Measurements from ENCODE around the gene C17orf113.

The C17orf113 gene

DNA sequence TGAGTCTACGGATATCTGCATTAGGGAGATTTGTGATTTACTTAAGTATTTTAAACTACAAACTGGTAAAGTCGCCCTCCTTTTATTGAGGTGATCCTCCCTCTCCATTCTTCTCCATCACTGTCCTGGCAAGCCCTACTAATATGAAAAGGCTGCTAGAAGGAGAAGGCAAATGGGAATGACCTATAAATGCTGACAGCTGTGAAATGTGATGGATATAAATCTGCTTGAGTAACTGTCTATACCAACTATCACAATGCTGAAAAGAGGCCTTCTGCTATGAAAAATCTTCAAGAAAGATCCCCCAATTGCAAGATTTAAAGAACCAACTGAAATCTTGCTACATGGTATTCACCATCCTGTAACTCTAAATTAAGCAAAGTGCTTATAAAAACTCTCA lies 48.7 kb downstream of the C17orf113 start:
- TF ChIP-seq, protein P1, sequence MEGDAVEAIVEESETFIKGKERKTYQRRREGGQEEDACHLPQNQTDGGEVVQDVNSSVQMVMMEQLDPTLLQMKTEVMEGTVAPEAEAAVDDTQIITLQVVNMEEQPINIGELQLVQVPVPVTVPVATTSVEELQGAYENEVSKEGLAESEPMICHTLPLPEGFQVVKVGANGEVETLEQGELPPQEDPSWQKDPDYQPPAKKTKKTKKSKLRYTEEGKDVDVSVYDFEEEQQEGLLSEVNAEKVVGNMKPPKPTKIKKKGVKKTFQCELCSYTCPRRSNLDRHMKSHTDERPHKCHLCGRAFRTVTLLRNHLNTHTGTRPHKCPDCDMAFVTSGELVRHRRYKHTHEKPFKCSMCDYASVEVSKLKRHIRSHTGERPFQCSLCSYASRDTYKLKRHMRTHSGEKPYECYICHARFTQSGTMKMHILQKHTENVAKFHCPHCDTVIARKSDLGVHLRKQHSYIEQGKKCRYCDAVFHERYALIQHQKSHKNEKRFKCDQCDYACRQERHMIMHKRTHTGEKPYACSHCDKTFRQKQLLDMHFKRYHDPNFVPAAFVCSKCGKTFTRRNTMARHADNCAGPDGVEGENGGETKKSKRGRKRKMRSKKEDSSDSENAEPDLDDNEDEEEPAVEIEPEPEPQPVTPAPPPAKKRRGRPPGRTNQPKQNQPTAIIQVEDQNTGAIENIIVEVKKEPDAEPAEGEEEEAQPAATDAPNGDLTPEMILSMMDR (IDR thresholded peaks at IDR 0.05): no peak

DNA sequence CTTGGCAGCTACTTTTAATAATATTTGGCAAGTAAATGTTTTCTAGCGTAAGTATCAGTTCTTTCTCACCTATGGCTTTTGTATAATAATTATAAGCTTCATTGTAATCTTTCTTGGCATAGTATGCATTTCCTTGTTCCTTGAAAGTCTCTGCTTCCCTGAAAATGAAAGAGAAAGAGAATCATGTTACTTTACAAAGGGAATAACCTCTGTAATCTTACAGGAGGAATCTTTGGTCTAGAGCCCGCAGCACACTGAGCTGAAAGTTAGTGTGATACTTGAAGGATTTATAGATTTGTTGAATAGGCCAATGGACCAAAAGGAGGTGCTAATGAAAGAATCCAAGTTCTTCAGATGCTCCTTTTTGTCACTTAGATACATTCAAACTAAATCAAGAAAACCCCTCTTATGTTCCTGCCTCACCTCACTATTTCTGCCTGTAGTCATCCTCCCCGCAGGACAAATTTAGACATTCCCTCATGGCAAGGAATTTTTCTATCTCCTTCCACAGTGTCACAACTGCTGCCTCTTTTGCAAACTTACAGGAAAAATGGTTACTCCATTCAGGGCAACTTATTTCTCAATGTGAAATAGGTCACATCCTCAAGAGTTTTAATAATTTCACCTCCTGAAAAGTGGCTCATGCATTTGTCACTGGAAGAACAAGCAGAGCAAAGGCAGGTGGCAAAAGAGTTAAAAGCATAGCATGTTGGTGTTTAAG lies 49.8 kb downstream of the C17orf113 start:
- TF ChIP-seq, protein P1 (IDR thresholded peaks at IDR 0.05): no peak

DNA sequence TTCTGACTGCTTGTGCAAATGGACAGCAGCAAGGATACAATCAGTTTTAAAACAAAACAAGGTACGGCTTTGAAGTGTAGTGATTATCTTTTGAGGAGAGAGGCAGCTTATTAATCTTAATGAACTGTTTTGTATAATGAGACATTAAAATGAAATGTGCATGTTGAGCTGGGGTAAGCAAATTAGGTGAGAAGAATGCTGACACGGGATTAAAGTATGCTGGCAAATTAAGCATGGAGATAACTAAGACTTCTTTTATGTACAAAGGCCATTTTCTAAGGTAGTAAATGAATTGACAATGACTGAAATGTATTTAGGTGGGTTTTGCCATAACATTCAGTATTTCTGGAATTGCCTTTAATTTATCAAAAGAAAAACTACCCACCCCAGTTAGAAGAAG lies 51.9 kb downstream of the C17orf113 start:
- TF ChIP-seq, protein P1 (IDR thresholded peaks at IDR 0.05): no peak

DNA sequence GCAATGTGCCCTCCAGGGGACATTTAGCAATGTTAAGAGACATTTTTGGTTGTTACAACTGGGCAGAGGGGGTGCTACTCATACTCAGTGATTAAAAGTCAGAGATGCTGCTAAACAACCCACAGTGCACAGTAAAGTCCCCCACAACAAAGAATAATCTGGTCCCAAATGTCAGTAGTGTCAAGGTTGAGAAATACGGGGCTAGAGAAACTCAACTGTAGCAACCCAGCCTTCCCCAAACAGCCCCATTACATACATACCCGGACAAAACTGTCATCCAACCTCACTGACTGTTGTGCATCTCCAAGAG lies 53.6 kb downstream of the C17orf113 start:
- TF ChIP-seq, protein P1 (IDR thresholded peaks at IDR 0.05): no peak

DNA sequence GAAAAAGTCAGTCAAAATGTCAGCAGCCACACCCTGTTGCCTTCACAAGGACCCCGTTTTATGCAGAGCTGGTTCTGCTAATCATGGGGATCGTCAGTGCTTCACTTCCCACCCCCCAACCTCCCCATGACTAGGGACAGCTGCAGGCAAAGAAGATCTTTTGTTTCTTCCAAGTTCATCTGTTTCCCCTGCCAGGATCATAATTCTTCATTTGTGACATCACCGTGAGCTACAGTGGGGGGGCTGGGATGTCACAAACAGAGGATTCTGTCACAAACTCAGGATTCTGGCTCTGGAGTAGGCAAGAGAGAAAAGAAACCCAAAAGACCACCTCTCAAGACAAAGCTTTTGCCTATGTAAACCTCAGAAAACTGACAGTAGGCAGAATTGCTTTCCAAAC lies 57.8 kb downstream of the C17orf113 start:
- TF ChIP-seq, protein P1 (IDR thresholded peaks at IDR 0.05): no peak

DNA sequence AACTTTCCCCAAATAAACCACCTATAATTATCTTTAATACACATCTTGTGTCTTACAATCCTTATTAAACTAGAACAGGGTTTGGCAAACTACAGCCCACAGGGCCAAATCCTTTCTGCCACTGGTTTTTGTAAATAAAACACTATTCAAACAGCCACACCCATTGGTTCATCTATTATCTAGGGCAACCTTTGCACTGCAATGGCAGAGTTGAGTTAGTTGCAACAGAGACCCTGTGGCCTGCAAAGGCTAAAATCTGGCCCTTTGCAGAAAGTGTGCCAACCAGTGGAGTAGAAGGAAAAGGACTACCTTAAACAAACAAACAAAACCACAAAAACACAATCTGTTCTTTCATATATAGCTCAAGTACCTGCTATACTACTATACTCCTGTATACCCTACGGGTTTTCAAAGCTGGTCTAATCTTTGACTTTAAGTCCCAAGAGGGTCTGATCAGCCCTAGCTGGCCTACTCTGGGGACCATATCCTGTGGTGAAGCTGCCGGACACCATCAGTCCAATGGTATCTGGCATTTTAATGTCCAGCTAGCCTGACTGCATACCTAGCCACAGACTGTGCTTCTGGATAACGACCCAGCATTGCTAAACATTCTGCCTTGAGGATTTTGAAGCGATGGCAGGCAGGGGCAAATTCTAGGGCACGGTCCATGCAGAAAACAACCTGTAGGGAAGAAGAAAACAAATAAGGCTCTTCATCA lies 60.5 kb downstream of the C17orf113 start:
- TF ChIP-seq, protein P1 (IDR thresholded peaks at IDR 0.05): no peak

DNA sequence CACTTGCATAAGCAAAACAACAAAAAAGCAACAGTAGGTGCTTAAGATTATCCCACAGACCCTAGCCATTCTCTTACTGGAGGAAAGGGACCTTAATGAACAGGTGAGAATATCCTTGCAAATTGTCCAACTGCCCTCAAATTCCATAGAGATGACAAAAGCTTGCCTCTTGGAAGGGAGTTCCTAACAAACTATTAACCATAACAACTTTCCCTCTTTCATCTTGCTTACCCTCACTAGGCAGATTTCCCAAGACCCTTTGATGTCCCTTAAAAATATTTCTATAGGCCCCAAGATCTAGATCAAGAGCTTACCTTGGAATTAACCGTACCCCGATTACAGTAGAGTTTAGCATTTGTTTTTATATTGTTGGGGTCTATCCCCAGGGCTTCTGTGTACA lies 62.0 kb downstream of the C17orf113 start:
- TF ChIP-seq, protein P1 (IDR thresholded peaks at IDR 0.05): no peak
